Measurements from ENCODE around the gene CTNS. TPM values are rescaled to one million over a fixed set of nuclear protein-coding genes. Genes with fewer than 3 reads are reported as not detected.

Gene CTNS
- total and polyA plus RNA-seq, 2 donors, result 7.3 to 8.8 TPM

DNA sequence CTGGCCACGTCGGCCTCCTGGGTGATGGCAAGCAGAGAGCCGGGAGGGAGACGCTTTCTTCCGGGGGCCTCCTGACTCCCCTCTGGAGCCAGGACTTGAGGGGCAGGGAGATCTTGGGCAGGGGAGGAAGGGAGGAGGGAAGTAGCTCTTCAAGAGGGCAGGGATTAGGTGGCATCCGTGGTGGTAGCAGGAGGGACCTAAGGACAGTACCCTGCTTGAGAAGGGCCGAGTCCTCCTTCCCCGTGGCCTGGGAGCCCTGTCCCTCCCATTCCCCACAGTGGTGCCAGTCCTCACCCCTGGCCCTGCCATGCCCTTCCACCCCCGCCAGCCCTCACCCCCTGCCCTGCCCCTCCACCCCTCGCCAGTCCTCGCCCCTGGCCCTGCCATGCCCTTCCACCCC, 19.2 kb downstream of the CTNS start:
- no peak for DNase-seq (ENCODE audit: low read depth in 6 of 9, low spot score in 9 of 9)
- Histone ChIP-seq H3K4me1 (ENCODE audit: control insufficient read depth in 2 of 2, insufficient read depth in 2 of 2, low read length in 2 of 2) (no peaks in the 10 kb centered on the region), H3K27ac (ENCODE audit: low read depth in 1 of 2, low read length in 1 of 2) (no peak overlapping the region), H3K36me3 (ENCODE audit: control insufficient read depth in 2 of 2, insufficient read depth in 2 of 2, low read length in 1 of 2) (peaks cover 0 to 6% of the 10 kb centered on the region in 2 donors), H3K9me3 (ENCODE audit: control insufficient read depth in 2 of 2, insufficient read depth in 1 of 2, low read length in 1 of 2) (no peaks in the 10 kb centered on the region), H3K4me3 (ENCODE audit: low read length in 2 of 2) (no peak overlapping the region), H3K27me3 (ENCODE audit: control insufficient read depth in 2 of 2, insufficient read depth in 1 of 2, low read length in 1 of 2) (no peaks in the 10 kb centered on the region)
- 96% methylated on average over 11 of the region's 11 CpGs for WGBS

DNA sequence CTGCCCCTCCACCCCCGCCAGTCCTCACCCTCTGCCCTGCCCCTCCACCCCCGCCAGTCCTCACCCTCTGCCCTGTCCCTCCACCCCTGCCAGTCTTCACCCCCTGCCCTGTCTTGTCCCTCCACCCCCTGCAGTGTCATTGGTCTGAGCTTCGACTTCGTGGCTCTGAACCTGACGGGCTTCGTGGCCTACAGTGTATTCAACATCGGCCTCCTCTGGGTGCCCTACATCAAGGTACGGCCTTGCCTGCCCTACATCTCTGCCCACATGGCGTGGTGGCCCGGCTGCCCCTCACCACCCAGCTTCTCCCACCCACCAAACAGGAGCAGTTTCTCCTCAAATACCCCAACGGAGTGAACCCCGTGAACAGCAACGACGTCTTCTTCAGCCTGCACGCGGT, 19.8 kb downstream of the CTNS start:
- no peaks in the 10 kb centered on the region for H3K27me3 ChIP-seq (ENCODE audit: control insufficient read depth in 2 of 2, insufficient read depth in 1 of 2, low read length in 1 of 2)
- H3K27ac ChIP-seq (ENCODE audit: low read depth in 1 of 2, low read length in 1 of 2), result no peak overlapping the region
- peaks cover 0 to 10% of the 10 kb centered on the region in 2 donors for H3K36me3 ChIP-seq (ENCODE audit: control insufficient read depth in 2 of 2, insufficient read depth in 2 of 2, low read length in 1 of 2)
- no peaks in the 10 kb centered on the region for H3K4me1 ChIP-seq (ENCODE audit: control insufficient read depth in 2 of 2, insufficient read depth in 2 of 2, low read length in 2 of 2)
- no peak overlapping the region for H3K4me3 ChIP-seq (ENCODE audit: low read length in 2 of 2)
- 95% methylated on average over 16 of the region's 16 CpGs for WGBS
- no peaks in the 10 kb centered on the region for H3K9me3 ChIP-seq (ENCODE audit: control insufficient read depth in 2 of 2, insufficient read depth in 1 of 2, low read length in 1 of 2)
- no peak for DNase-seq (ENCODE audit: low read depth in 6 of 9, low spot score in 9 of 9)

DNA sequence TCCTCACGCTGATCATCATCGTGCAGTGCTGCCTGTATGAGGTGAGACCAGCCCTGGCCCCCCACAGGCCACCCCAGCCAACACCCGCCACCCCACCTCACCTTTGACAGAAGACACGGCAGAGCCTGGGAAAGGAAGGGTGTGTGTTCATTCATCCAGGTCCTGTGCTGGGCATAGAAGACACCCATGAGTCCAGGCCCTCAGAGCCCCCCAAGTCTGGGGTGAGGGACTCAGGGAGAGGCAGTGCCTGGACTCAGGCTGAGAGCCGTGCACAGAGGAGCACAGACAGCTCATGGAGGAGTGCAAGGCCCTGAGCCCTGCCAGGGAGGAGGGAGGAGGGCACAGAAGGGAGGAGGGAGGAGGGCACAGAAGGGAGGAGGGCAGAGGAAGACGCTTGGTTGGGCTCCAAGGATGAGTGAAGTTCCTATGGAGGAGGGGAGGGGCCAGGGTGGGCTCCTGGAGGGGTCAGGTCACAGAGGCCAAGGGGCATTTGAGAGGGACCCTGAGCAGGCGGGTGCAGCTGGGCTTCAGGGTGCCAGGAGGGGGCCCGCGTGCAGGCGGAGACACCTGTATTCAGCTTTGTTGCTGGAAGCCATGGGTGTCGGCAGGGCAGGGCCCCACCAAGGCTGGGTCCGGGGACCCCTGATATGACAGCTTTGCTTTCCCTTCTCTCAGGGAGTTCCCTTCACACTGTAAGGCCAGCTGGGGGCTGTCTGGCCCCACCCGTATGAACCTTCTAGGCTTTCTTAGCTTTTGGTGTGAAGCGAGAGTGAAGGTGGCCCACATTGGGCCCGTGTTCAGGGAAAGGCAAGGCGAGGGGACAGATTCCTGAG, 20.4 kb downstream of the CTNS start:
- Histone ChIP-seq H3K4me3 (ENCODE audit: low read length in 2 of 2) (no peak overlapping the region), H3K27me3 (ENCODE audit: control insufficient read depth in 2 of 2, insufficient read depth in 1 of 2, low read length in 1 of 2) (no peaks in the 10 kb centered on the region), H3K36me3 (ENCODE audit: control insufficient read depth in 2 of 2, insufficient read depth in 2 of 2, low read length in 1 of 2) (peaks cover 0 to 12% of the 10 kb centered on the region in 2 donors), H3K4me1 (ENCODE audit: control insufficient read depth in 2 of 2, insufficient read depth in 2 of 2, low read length in 2 of 2) (no peaks in the 10 kb centered on the region), H3K9me3 (ENCODE audit: control insufficient read depth in 2 of 2, insufficient read depth in 1 of 2, low read length in 1 of 2) (no peaks in the 10 kb centered on the region), H3K27ac (ENCODE audit: low read depth in 1 of 2, low read length in 1 of 2) (no peak overlapping the region)
- no peak for DNase-seq (ENCODE audit: low read depth in 6 of 9, low spot score in 9 of 9)
- WGBS, result 94% methylated on average over 16 of the region's 16 CpGs

DNA sequence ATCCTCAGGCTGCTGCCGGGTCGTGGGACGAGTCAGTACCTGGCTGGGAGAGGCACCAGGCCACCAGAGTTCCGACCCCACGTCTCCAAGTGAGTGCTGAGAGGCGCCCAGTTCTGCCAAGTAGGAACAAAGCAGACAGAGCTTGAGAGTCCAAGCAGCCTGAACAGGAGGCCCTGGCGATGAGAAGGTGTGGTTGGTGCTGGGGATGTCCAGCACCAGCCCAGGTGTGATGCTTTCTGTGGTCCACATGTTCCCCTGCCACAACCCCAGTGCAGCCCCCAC, 21.0 kb downstream of the CTNS start:
- Histone ChIP-seq H3K9me3 (ENCODE audit: control insufficient read depth in 2 of 2, insufficient read depth in 1 of 2, low read length in 1 of 2) (no peaks in the 10 kb centered on the region), H3K27me3 (ENCODE audit: control insufficient read depth in 2 of 2, insufficient read depth in 1 of 2, low read length in 1 of 2) (no peaks in the 10 kb centered on the region), H3K27ac (ENCODE audit: low read depth in 1 of 2, low read length in 1 of 2) (no peak overlapping the region), H3K36me3 (ENCODE audit: control insufficient read depth in 2 of 2, insufficient read depth in 2 of 2, low read length in 1 of 2) (peaks cover 0 to 16% of the 10 kb centered on the region in 2 donors), H3K4me1 (ENCODE audit: control insufficient read depth in 2 of 2, insufficient read depth in 2 of 2, low read length in 2 of 2) (no peaks in the 10 kb centered on the region), H3K4me3 (ENCODE audit: low read length in 2 of 2) (no peak overlapping the region)
- WGBS, result 94% methylated on average over 7 of the region's 7 CpGs
- no peak for DNase-seq (ENCODE audit: low read depth in 6 of 9, low spot score in 9 of 9)

DNA sequence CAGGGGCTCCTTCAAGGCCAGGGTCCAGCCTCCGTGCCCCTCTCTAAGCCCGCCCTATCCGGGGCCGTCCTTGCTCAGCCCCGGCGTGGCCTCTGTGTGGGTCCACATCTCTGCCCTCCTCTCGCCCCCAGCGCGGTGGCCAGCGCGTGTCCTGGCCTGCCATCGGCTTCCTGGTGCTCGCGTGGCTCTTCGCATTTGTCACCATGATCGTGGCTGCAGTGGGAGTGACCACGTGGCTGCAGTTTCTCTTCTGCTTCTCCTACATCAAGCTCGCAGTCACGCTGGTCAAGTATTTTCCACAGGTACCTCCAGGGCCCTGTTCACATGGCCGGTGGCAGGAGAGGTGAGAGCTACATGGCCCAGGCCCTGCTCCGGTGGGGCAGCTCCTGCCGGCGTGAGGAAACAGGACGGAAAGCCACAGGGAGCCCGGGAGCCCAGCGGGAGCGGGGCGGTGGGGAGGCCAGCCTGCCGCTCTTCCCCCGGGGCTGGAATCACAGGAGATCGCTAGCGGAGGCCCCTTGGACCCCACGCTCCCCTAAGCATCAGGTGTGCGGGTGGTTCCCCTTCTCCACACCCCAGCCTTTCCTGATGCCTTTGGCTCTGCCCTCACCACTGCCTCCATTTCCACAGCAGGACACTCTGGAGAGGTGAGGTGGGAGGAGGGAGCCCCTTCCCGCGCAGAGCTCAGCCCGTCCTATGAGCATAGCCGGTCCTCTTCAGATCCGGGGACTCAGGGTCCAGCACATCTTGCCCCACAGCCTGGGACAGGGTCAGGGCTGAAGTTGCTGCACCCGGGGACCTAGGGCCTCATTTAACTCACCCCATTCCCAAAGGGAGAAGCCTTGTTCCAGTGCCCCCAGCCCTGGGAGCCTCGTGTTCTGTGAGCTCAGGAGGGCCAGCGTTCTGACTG, 21.6 kb downstream of the CTNS start:
- H3K27ac ChIP-seq (ENCODE audit: low read depth in 1 of 2, low read length in 1 of 2), result no peak overlapping the region
- H3K4me3 ChIP-seq (ENCODE audit: low read length in 2 of 2), result no peak overlapping the region
- no peak for DNase-seq (ENCODE audit: low read depth in 6 of 9, low spot score in 9 of 9)
- H3K27me3 ChIP-seq (ENCODE audit: control insufficient read depth in 2 of 2, insufficient read depth in 1 of 2, low read length in 1 of 2), result no peaks in the 10 kb centered on the region
- peaks cover 2 to 22% of the 10 kb centered on the region in 2 donors for H3K36me3 ChIP-seq (ENCODE audit: control insufficient read depth in 2 of 2, insufficient read depth in 2 of 2, low read length in 1 of 2)
- no peaks in the 10 kb centered on the region for H3K9me3 ChIP-seq (ENCODE audit: control insufficient read depth in 2 of 2, insufficient read depth in 1 of 2, low read length in 1 of 2)
- H3K4me1 ChIP-seq (ENCODE audit: control insufficient read depth in 2 of 2, insufficient read depth in 2 of 2, low read length in 2 of 2), result no peaks in the 10 kb centered on the region
- 91% methylated on average over 42 of the region's 42 CpGs for WGBS

DNA sequence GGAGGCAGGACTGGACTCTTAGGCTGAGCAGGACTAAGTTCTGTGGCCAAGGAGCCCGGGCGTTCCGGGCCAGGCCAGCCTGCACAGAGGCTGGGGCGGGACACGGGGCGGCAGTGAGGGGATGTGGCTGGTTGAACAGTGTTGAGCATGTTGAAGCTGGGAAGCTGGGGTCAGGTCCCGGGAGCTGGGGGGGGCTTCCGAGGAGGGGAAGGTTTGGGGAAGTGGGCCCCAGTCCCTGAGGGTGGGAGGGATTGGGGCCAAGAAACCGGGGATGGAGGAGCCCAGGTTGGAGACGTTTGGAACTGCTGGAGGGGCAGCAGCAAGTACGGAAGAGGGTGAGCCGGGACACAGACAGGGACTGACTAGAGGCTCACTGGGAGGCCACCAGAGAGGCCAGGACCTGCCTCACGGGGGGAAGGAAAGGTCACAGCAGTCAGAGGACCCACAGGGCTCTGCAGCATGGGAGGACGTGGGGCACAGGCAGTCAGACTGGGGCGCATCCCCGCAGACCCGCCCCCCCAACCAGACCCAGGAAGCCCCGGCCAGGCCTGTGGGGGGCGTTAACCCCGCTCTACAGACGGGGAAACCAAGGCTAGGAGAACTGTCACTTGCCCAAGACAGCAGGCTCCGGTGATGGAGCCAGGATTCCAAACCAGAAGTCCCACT, 22.4 kb downstream of the CTNS start:
- no peaks in the 10 kb centered on the region for H3K27me3 ChIP-seq (ENCODE audit: control insufficient read depth in 2 of 2, insufficient read depth in 1 of 2, low read length in 1 of 2)
- H3K36me3 ChIP-seq (ENCODE audit: control insufficient read depth in 2 of 2, insufficient read depth in 2 of 2, low read length in 1 of 2), result peaks cover 10 to 30% of the 10 kb centered on the region in 2 donors
- no peak overlapping the region for H3K4me3 ChIP-seq (ENCODE audit: low read length in 2 of 2)
- WGBS, result 90% methylated on average over 22 of the region's 22 CpGs
- no peaks in the 10 kb centered on the region for H3K9me3 ChIP-seq (ENCODE audit: control insufficient read depth in 2 of 2, insufficient read depth in 1 of 2, low read length in 1 of 2)
- no peaks in the 10 kb centered on the region for H3K4me1 ChIP-seq (ENCODE audit: control insufficient read depth in 2 of 2, insufficient read depth in 2 of 2, low read length in 2 of 2)
- H3K27ac ChIP-seq (ENCODE audit: low read depth in 1 of 2, low read length in 1 of 2), result no peak overlapping the region
- no peak for DNase-seq (ENCODE audit: low read depth in 6 of 9, low spot score in 9 of 9)

DNA sequence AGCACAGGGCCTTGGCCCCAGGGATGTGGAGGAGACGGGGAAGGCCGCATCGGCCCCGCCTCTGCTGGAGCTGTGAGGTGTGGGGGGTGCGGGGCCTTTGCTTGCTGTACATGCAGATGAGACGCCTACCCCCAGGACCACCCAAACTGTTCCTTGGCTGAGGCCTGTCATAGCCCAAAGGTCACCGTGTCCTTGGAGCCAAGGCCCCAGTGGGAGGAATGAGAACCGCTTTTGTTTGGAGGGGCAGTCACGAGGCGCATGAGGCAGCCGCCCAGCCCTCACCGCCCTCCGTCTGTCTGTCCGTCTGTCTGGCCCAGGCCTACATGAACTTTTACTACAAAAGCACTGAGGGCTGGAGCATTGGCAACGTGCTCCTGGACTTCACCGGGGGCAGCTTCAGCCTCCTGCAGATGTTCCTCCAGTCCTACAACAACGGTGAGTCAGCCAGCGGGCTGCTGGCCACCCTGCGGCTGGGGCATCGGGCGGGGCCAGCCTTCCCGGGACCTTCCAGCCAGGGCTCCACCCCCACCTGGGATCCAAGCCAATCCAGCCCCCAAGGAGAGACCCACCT, 23.1 kb downstream of the CTNS start:
- Histone ChIP-seq H3K4me3 (ENCODE audit: low read length in 2 of 2) (no peak overlapping the region), H3K27ac (ENCODE audit: low read depth in 1 of 2, low read length in 1 of 2) (no peak overlapping the region), H3K4me1 (ENCODE audit: control insufficient read depth in 2 of 2, insufficient read depth in 2 of 2, low read length in 2 of 2) (no peaks in the 10 kb centered on the region), H3K27me3 (ENCODE audit: control insufficient read depth in 2 of 2, insufficient read depth in 1 of 2, low read length in 1 of 2) (no peaks in the 10 kb centered on the region), H3K9me3 (ENCODE audit: control insufficient read depth in 2 of 2, insufficient read depth in 1 of 2, low read length in 1 of 2) (no peaks in the 10 kb centered on the region), H3K36me3 (ENCODE audit: control insufficient read depth in 2 of 2, insufficient read depth in 2 of 2, low read length in 1 of 2) (peaks cover 17 to 37% of the 10 kb centered on the region in 2 donors)
- WGBS, result 91% methylated on average over 22 of the region's 22 CpGs
- DNase-seq (ENCODE audit: low read depth in 6 of 9, low spot score in 9 of 9), result no peak

DNA sequence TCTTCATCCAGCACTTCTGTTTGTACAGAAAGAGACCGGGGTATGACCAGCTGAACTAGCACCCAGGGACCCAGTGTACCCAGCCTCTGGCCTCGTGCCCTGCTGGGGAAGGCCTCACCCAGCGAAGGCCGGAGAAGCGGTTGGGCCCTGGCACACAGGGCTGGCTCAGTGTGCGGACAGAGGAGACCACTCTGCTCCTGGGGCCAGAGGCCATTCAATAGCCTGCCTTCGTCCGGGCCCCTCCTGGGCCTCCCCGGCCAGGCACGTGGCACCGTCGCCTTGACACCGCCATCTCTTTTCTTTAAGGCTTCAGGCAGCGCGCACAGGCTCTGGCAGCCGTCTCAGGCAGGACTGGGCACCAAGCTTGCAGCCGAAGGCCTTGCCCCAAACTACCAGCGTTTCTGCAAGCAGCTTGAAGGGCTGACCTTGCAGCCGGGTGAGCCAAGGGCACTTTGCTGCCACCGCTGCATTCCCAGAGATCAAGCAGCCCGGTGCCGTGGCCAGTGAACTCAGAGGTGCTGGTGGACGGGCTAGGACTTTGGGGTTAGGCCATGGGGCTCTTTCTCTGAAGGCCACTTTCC, 23.8 kb downstream of the CTNS start:
- no peak for DNase-seq (ENCODE audit: low read depth in 6 of 9, low spot score in 9 of 9)
- H3K4me3 ChIP-seq (ENCODE audit: low read length in 2 of 2), result no peak overlapping the region
- H3K4me1 ChIP-seq (ENCODE audit: control insufficient read depth in 2 of 2, insufficient read depth in 2 of 2, low read length in 2 of 2), result no peaks in the 10 kb centered on the region
- peaks cover 17 to 42% of the 10 kb centered on the region in 2 donors for H3K36me3 ChIP-seq (ENCODE audit: control insufficient read depth in 2 of 2, insufficient read depth in 2 of 2, low read length in 1 of 2)
- WGBS, result 98% methylated on average over 23 of the region's 23 CpGs
- H3K27ac ChIP-seq (ENCODE audit: low read depth in 1 of 2, low read length in 1 of 2), result no peak overlapping the region
- H3K27me3 ChIP-seq (ENCODE audit: control insufficient read depth in 2 of 2, insufficient read depth in 1 of 2, low read length in 1 of 2), result no peaks in the 10 kb centered on the region
- H3K9me3 ChIP-seq (ENCODE audit: control insufficient read depth in 2 of 2, insufficient read depth in 1 of 2, low read length in 1 of 2), result no peaks in the 10 kb centered on the region

Measured in thymus (tissue), 11 donors.